ENCODE results near the gene PYGO1. TPM values are rescaled to one million over a fixed set of nuclear protein-coding genes. Genes with fewer than 3 reads are reported as not detected.

The PYGO1 gene
- total and polyA plus RNA-seq, 2 of the 4 experiments (the other 2 are of a cell fraction) = 3.0 to 6.6 TPM

DNA sequence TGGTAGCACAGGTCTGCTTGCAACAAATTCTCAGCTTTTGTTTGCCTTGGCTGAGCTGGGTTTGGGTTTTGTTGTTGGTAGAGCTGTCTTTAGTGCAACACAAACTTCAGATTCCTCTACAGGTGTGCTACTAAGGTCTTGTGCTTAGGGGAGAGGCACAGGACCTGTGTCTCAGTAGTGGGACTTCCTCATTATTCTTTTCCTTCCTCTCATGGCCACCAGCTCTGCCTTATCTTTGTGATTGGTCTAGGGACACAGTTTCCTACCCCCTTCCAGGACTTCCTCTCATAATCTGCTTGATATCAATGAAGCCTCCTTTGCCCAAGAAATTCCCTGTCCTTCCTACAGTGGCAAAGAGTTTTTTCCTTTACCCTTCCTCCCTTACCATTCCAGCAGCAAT, 55.2 kb downstream of the PYGO1 start:
- ATAC-seq (ENCODE audit: low read depth) = no peak
- Histone ChIP-seq H3K56ac (ENCODE audit: extremely low read depth, insufficient read depth, low read length) (no peak overlapping the region), H3K9me1 (ENCODE audit: insufficient read depth, low read length) (peaks cover 6% of the 10 kb centered on the region; the same call in 1 of the 2 replicates), H3K9me3 (ENCODE audit: control insufficient read depth, insufficient read depth, low read length) (no peaks in the 10 kb centered on the region), H3K14ac (replicated peaks; ENCODE audit: low read depth, low read length) (no peak overlapping the region), H2AK9ac (replicated peaks; ENCODE audit: low read depth, low read length, poor library complexity) (no peak overlapping the region), H3K36me3 (ENCODE audit: control insufficient read depth, insufficient read depth, low read length) (no peaks in the 10 kb centered on the region), H3K18ac (ENCODE audit: low read depth, low read length) (no peak overlapping the region), H3K4me2 (ENCODE audit: low read depth, low read length) (no peak overlapping the region), H3K9ac (ENCODE audit: low read depth, low read length) (no peak overlapping the region), H3K79me1 (ENCODE audit: low read depth in 1 of 2, low read length in 2 of 2) (no peaks in the 10 kb centered on the region), H2BK20ac (ENCODE audit: low read depth, low read length) (no peak overlapping the region), H4K20me1 (ENCODE audit: insufficient read depth, low read length) (no peaks in the 10 kb centered on the region), H3K4me1 (ENCODE audit: control insufficient read depth, insufficient read depth, low read length) (no peaks in the 10 kb centered on the region), H2AFZ (replicated peaks; ENCODE audit: low read length, poor library complexity) (no peak overlapping the region), H4K91ac (ENCODE audit: insufficient read depth, low read depth, low read length) (no peak overlapping the region), H2BK120ac (ENCODE audit: low read depth, low read length) (no peak overlapping the region), H2BK15ac (ENCODE audit: low read depth, low read length) (no peak overlapping the region), H3K4me3 (ENCODE audit: insufficient read depth, low read depth, low read length) (no peak overlapping the region), H3K27me3 (ENCODE audit: control insufficient read depth, insufficient read depth, low read length) (no peaks in the 10 kb centered on the region), H2AK5ac (ENCODE audit: low read depth, low read length) (no peak overlapping the region), H3K27ac (ENCODE audit: insufficient read depth, low read length) (no peak overlapping the region), H2BK5ac (ENCODE audit: low read depth, low read length, poor library complexity, severe bottlenecking) (no peak overlapping the region), H3K4ac (ENCODE audit: low read depth, low read length) (no peak overlapping the region), H4K5ac (ENCODE audit: low read depth, low read length) (no peak overlapping the region), H3K23ac (ENCODE audit: low read depth, low read length) (no peak overlapping the region), H4K8ac (ENCODE audit: low read depth in 2 of 2, low read length in 2 of 2) (no peak overlapping the region)
- intact Hi-C loops (cut with micrococcal nuclease) = no loop called here
- TF ChIP-seq, protein P1, sequence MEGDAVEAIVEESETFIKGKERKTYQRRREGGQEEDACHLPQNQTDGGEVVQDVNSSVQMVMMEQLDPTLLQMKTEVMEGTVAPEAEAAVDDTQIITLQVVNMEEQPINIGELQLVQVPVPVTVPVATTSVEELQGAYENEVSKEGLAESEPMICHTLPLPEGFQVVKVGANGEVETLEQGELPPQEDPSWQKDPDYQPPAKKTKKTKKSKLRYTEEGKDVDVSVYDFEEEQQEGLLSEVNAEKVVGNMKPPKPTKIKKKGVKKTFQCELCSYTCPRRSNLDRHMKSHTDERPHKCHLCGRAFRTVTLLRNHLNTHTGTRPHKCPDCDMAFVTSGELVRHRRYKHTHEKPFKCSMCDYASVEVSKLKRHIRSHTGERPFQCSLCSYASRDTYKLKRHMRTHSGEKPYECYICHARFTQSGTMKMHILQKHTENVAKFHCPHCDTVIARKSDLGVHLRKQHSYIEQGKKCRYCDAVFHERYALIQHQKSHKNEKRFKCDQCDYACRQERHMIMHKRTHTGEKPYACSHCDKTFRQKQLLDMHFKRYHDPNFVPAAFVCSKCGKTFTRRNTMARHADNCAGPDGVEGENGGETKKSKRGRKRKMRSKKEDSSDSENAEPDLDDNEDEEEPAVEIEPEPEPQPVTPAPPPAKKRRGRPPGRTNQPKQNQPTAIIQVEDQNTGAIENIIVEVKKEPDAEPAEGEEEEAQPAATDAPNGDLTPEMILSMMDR (conservative IDR thresholded peaks at IDR 0.05; ENCODE audit: low read depth, low read length) = no peak
- TF ChIP-seq SMC3 (IDR thresholded peaks at IDR 0.05; ENCODE audit: low read depth, low read length) (no peak), MAFK (IDR thresholded peaks at IDR 0.05; ENCODE audit: low read depth, low read length) (no peak), MAZ (IDR thresholded peaks at IDR 0.05; ENCODE audit: borderline replicate concordance, low read depth, low read length) (no peak), POLR2A (IDR thresholded peaks at IDR 0.05; ENCODE audit: low read depth, low read length) (no peak), RCOR1 (IDR thresholded peaks at IDR 0.05; ENCODE audit: insufficient replicate concordance, low read length) (no peak), MXI1 (IDR thresholded peaks at IDR 0.05; ENCODE audit: borderline replicate concordance, low read depth, low read length) (no peak), CEBPB (IDR thresholded peaks at IDR 0.05; ENCODE audit: low read depth, low read length) (no peak), FOS (IDR thresholded peaks at IDR 0.05; ENCODE audit: low read depth, low read length) (no peak), RFX5 (IDR thresholded peaks at IDR 0.05; ENCODE audit: low read depth, low read length) (no peak), NFE2L2 (IDR thresholded peaks at IDR 0.05; ENCODE audit: low read depth, low read length) (no peak), RAD21 (IDR thresholded peaks at IDR 0.05; ENCODE audit: low read length) (no peak)
- TF ChIP-seq, protein P2, sequence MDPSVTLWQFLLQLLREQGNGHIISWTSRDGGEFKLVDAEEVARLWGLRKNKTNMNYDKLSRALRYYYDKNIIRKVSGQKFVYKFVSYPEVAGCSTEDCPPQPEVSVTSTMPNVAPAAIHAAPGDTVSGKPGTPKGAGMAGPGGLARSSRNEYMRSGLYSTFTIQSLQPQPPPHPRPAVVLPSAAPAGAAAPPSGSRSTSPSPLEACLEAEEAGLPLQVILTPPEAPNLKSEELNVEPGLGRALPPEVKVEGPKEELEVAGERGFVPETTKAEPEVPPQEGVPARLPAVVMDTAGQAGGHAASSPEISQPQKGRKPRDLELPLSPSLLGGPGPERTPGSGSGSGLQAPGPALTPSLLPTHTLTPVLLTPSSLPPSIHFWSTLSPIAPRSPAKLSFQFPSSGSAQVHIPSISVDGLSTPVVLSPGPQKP (IDR thresholded peaks at IDR 0.05; ENCODE audit: borderline replicate concordance, low read depth, low read length) = no peak
- no TSS peak for BruUV-seq (replicated peaks)
- dilution Hi-C loops (cut with HindIII; ENCODE audit: low sequenced_read_pairs, unreplicated experiment) = no loop called here
- ChIA-PET POLR2A (ENCODE audit: unreplicated experiment) (no interaction called here), CTCF (interaction anchor here (0.7 kb wide), 1 partner anchor 10 kb away, joined by 3 read pairs; no protein-coding TSS in a partner anchor)
- no peak for DNase-seq
- in situ Hi-C loops (cut with MboI; ENCODE audit: low sequenced_read_pairs) = no loop called here

Data from IMR-90 (cell line).